Heart right ventricle (tissue), 16 donors: Measurements from ENCODE around the gene SLC8A1. TPM values are rescaled to one million over a fixed set of nuclear protein-coding genes. Genes with fewer than 3 reads are reported as not detected.

Experiments used
- ATAC-seq, 8 donors: fragments of 200-7000 bp; cut with Tn5 transposase; one replicate each; pipeline ENCODE4 v1.9.1; 2020; ENCODE audit warnings: mild to moderate bottlenecking in 8 of 8, moderate library complexity in 8 of 8, moderate number of reproducible peaks in 1 of 8
- DNase-seq, 2 donors: peaks; one replicate each; pipeline ENCODE4 v3.0.0-alpha.2; 2020
- H3K27ac ChIP-seq, 10 donors: fragments of 200-600 bp; sonication (generic) in 2 of 10; one replicate each; pipeline versions ENCODE4 v1.5.0 to v1.8.0; 2020 to 2022; ENCODE audit warnings: mild to moderate bottlenecking in 3 of 10
- H3K27me3 ChIP-seq, 7 donors: fragments of 200-600 bp; one replicate each; pipeline ENCODE4 v1.8.0; 2021 to 2022; ENCODE audit warnings: mild to moderate bottlenecking in 2 of 7
- H3K36me3 ChIP-seq, 9 donors: fragments of 200-600 bp; sonication (generic) in 1 of 9; one replicate each; pipeline versions ENCODE4 v1.5.0 to v1.8.0; 2020 to 2022; ENCODE audit warnings: mild to moderate bottlenecking in 2 of 9
- H3K4me1 ChIP-seq, 9 donors: fragments of 200-600 bp; sonication (generic) in 1 of 9; one replicate each; pipeline versions ENCODE4 v1.5.0 to v1.8.0; 2020 to 2022; ENCODE audit warnings: mild to moderate bottlenecking in 4 of 9
- H3K4me3 ChIP-seq, 10 donors: fragments of 200-600 bp; sonication (generic) in 2 of 10; one replicate each; pipeline versions ENCODE4 v1.5.0 to v1.8.0; 2020 to 2022; ENCODE audit warnings: mild to moderate bottlenecking in 7 of 10, moderate library complexity in 2 of 10
- H3K9me3 ChIP-seq, 11 donors: fragments of 200-600 bp in 10 of 11; sonication (generic) in 2 of 11; one replicate each; pipeline versions ENCODE4 v1.5.0 to v1.8.0; 2013 to 2022; ENCODE audit warnings: mild to moderate bottlenecking in 2 of 11, control low read depth in 1 of 11, moderate library complexity in 1 of 11
- CTCF ChIP-seq, 9 donors: fragments of 200-600 bp; sonication (generic) in 2 of 9; IDR thresholded peaks; one replicate each; pipeline versions ENCODE4 v1.5.0 to v1.8.0; 2021 to 2022; ENCODE audit warnings: antibody characterized with exemption in 9 of 9, mild to moderate bottlenecking in 5 of 9, moderate library complexity in 1 of 9
- WGBS, 2 donors: extraction: QIAGEN DNeasy Blood & Tissue Kit; methylation state at CpG; one replicate each; pipeline ENCODE4 v1.1.7; 2013; ENCODE audit warnings: inconsistent platforms in 1 of 2; 5-methylcytosine and 5-hydroxymethylcytosine counted together
- intact Hi-C, 10 donors: fragments of 100-400 bp; cut with DNase I; formaldehyde crosslinking; loops; one replicate each; pipeline versions ENCODE4 v1.11.1 to v1.14.2; 2022
- polyA plus RNA-seq, 2 donors: library from polyadenylated mRNA; stranded (reverse); fragments of 200-250 nt; gene quantifications; one replicate each; pipeline ENCODE4 v1.2.3, GENCODE V29; 2013
- total RNA-seq, 10 donors: library from RNA; stranded (reverse); fragmentation: NEBNext Ultra II Directional in 3 of 10; extraction: Animal tissue kit (Norgen Biotek cat#: 25700) in 3 of 10; gene quantifications; one replicate each; pipeline versions ENCODE4 v1.2.1 to v1.2.4, GENCODE V29; 2021 to 2023
- donor health status: Arrhythmogenic right ventricular cardiomyopathy.
- donor health status: ischemic (EF 13 %, LVEDD 7.1; RV severe dilation, severe dysfunction).
- donor health status: healthy with polysubstance abuse.
- donor health status: DM: no; HTN: yes; CAD: no.
- donor health status: DM: no; HTN: no; CAD: no.
- donor health status: ischemic (EF 25% LVEDD 6.9; RV normal size, moderate dysfunction).
- donor health status: ischemic (EF 25% LVEDD 5.7; RV mildly dilated, moderate dysfunction).
- donor health status: healthy.
- donor health status: DM: yes; HTN: yes; CAD: no.
- donor health status: Ischemic cardiomyopathy.
- donor health status: ischemic (EF 35%, LVEDD 5.7; RV mildly dilated, moderate dysfunction).
- donor health status: nonischemic (EF 11% LVEDD 7.7; RV severe dilation, severe dysfunction).
- donor health status: DM: yes; HTN: yes; CAD: no.
- donor health status: PGD.
- donor health status: ischemic (EF 29% LVEDD 5.4; RV normal size, mild dysfunction).
- donor health status: nonischemic (EF 23%, LVEDD 6.1; RV moderate dilation, normal function).

Gene SLC8A1
- total and polyA plus RNA-seq, 12 donors: 11.1 to 1,497 (median 1,067) TPM

DNA sequence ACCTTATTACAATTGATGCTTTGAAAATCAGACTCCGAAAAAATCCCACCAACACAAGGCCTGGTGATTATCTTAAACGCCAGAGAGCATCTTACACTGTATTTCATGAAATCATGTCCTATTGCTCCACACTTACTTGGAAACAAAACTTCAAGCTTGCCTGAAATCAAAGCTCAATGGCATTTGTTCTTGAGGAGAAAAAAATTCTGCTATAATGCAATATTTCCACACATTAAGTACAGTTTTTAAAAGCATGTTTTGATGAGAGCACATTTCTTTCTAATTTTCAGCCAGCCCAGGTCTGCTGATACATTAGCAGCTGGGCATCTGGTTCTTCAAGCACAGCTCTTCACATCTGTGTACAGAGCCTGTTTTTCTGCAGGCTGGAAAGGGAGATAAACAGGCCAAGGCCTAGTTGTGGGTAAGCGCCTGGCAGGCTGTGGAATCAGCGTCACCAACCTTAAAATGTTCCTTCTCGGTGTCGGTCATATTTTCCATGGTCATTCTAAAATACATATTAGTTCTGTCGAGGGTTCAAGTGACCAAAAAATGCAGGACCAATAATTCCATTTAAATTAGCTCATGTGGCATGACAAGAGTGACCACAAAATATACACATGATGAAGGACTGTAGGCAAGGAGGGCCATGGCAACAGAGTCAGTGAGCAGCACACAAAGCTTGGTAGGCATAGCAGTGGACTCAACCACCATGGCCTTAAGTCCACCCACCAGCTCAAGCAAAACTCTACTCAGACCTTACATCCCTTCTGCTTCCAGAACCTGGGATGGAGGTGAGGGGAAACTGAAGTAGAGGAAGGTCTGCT lies 20.9 kb downstream of the SLC8A1 start:
- no peak for TF ChIP-seq CTCF (IDR thresholded peaks at IDR 0.05)
- intact Hi-C loops: no loop called here
- 53 to 63% methylated on average over 7 of the region's 7 CpGs for WGBS, 2 donors
- Histone ChIP-seq H3K4me1 (peaks cover 15 to 99% (median 72%) of the 10 kb centered on the region in 9 donors), H3K4me3 (no peak overlapping the region), H3K36me3 (peaks cover 0 to 30% (median 0%) of the 10 kb centered on the region in 9 donors), H3K9me3 (no peaks in the 10 kb centered on the region), H3K27ac (peak overlapping the region in 9 of 10 donors; percentile 8 to 80 (median 41)), H3K27me3 (no peaks in the 10 kb centered on the region)
- ATAC-seq (peak in 6 of 8 donors; percentile 5 to 65 (median 48)), DNase-seq (no peak)

GRCh38 chr2:40428439-40428838 lies 23.5 kb downstream of the SLC8A1 start:
- DNase-seq: no peak
- ATAC-seq: peak in 3 of 8 donors; percentile 13 to 61 (median 31)
- no peaks in the 10 kb centered on the region for H3K27me3 ChIP-seq
- TF ChIP-seq CTCF (IDR thresholded peaks at IDR 0.05): no peak
- no peak overlapping the region for H3K4me3 ChIP-seq
- peaks cover 9 to 91% (median 52%) of the 10 kb centered on the region in 9 donors for H3K4me1 ChIP-seq
- intact Hi-C loops: loop anchor here in 1 of 10 donors (5.0 kb wide), 1 partner anchor 266 kb away; no protein-coding TSS in a partner anchor
- WGBS, 2 donors: 48 to 62% methylated on average over 6 of the region's 6 CpGs
- peak overlapping the region in 3 of 10 donors; percentile 20 to 41 (median 36) for H3K27ac ChIP-seq
- H3K36me3 ChIP-seq: peaks cover 0 to 30% (median 0%) of the 10 kb centered on the region in 9 donors
- H3K9me3 ChIP-seq: no peaks in the 10 kb centered on the region

DNA sequence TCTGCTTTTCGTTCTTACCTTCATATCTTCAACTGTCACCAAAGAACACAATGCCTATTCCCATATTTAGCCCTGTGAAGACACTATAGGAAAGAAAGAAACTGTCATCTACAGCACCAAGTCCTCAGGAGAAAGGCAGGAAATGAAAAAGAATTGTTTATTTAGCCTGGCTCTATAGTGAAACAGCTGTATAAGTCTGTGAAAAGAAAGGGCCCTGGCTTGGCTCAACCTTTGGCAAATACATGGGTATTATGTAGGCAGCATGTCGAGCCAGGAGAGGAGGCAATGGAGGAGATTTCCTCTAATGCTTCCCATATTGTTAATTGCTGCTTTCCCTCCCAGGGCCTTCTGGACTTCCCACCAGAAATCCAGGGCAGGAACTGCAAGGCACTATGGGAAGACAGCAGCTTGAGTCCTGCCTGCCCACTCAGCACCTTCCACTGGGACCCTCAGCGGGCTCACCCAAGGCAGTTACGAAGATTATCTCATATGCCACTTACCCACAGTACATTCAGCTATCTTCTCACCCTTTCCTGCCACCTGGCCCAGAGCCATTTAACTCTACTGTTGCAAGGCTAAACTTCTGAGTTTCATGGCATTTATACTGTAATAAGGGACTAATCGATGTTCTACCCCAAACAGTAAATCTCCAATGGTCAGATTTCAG lies 30.1 kb downstream of the SLC8A1 start:
- DNase-seq (no peak), ATAC-seq (peak; percentile 15 to 58 (median 48))
- Histone ChIP-seq H3K36me3 (no peaks in the 10 kb centered on the region), H3K27ac (peak overlapping the region in 8 of 10 donors; percentile 1 to 79 (median 44)), H3K4me3 (no peak overlapping the region), H3K27me3 (no peaks in the 10 kb centered on the region), H3K4me1 (peaks cover 8 to 92% (median 65%) of the 10 kb centered on the region in 9 donors), H3K9me3 (no peaks in the 10 kb centered on the region)
- no peak for TF ChIP-seq CTCF (IDR thresholded peaks at IDR 0.05)
- intact Hi-C loops: no loop called here
- WGBS, 2 donors: 31 to 41% methylated on average over 5 of the region's 5 CpGs

DNA sequence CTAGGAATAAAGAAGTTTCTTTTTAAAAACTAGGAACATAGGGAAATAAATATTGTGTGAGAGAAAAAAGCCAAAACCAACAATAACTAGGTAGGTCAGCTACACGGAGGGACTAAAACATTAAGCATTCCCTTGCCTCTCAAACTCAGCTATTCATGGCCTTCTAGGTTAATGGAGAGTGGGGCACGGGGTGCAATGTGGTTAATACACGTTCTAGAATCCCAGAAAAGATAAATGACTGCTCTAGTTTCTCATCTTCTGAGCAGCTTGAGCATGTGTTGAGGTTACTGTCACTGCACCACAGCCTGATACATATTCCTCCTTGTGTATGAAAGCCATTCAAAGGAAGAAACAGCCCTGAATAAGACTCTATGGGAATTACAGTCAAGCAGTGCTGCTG lies 31.4 kb downstream of the SLC8A1 start:
- H3K36me3 ChIP-seq: no peaks in the 10 kb centered on the region
- intact Hi-C loops: no loop called here
- DNase-seq (no peak), ATAC-seq (peak in 3 of 8 donors; percentile 11 to 19 (median 13))
- TF ChIP-seq CTCF (IDR thresholded peaks at IDR 0.05): no peak
- 27 to 34% methylated on average over 3 of the region's 3 CpGs for WGBS, 2 donors
- H3K27me3 ChIP-seq: no peaks in the 10 kb centered on the region
- peak overlapping the region in 9 of 10 donors; percentile 23 to 79 (median 56) for H3K27ac ChIP-seq
- peak overlapping the region in 1 of 10 donors; percentile 4 for H3K4me3 ChIP-seq
- H3K9me3 ChIP-seq: no peaks in the 10 kb centered on the region
- peaks cover 8 to 87% (median 58%) of the 10 kb centered on the region in 9 donors for H3K4me1 ChIP-seq
